Activated naive CD8-positive, alpha-beta T cell (primary cell): Measurements from ENCODE around the gene DMC1.
A peak's percentile ranks its signal among the peaks of the same experiment; 100 is the strongest.

Experiments
- H3K27ac Mint-ChIP-seq: one replicate; pipeline ENCODE4 v1.8.0; 2021; ENCODE audit warnings: mixed read lengths
- H3K27me3 Mint-ChIP-seq: one replicate; pipeline ENCODE4 v1.8.0; 2021; ENCODE audit warnings: mixed read lengths
- H3K36me3 Mint-ChIP-seq: one replicate; pipeline ENCODE4 v1.8.0; 2021; ENCODE audit warnings: mixed read lengths
- H3K4me1 Mint-ChIP-seq: one replicate; pipeline ENCODE4 v1.8.0; 2021; ENCODE audit warnings: low read depth, mixed read lengths
- H3K4me3 Mint-ChIP-seq: one replicate; pipeline ENCODE4 v1.8.0; 2021; ENCODE audit warnings: mild to moderate bottlenecking, mixed read lengths
- H3K9me3 Mint-ChIP-seq: one replicate; pipeline ENCODE4 v1.8.0; 2021; ENCODE audit warnings: low read depth, mixed read lengths

DMC1 gene

GRCh38 chr22:38523479-38523878 lies 46.5 kb downstream of the DMC1 start:
- Mint-ChIP-seq H3K4me3 (no peak overlapping the region), H3K36me3 (no peaks in the 10 kb centered on the region), H3K27ac (no peak overlapping the region), H3K27me3 (peaks cover 1% of the 10 kb centered on the region), H3K9me3 (no peaks in the 10 kb centered on the region), H3K4me1 (no peaks in the 10 kb centered on the region)

- no peaks in the 10 kb centered on the region for H3K36me3 Mint-ChIP-seq
- H3K4me1 Mint-ChIP-seq, result no peaks in the 10 kb centered on the region
- H3K9me3 Mint-ChIP-seq, result no peaks in the 10 kb centered on the region
- peaks cover 1% of the 10 kb centered on the region for H3K27me3 Mint-ChIP-seq
- H3K4me3 Mint-ChIP-seq, result no peak overlapping the region
- H3K27ac Mint-ChIP-seq, result no peak overlapping the region
These were observed 47.0 kb downstream of the DMC1 start for GRCh38 chr22:38523029-38523428.

DNA sequence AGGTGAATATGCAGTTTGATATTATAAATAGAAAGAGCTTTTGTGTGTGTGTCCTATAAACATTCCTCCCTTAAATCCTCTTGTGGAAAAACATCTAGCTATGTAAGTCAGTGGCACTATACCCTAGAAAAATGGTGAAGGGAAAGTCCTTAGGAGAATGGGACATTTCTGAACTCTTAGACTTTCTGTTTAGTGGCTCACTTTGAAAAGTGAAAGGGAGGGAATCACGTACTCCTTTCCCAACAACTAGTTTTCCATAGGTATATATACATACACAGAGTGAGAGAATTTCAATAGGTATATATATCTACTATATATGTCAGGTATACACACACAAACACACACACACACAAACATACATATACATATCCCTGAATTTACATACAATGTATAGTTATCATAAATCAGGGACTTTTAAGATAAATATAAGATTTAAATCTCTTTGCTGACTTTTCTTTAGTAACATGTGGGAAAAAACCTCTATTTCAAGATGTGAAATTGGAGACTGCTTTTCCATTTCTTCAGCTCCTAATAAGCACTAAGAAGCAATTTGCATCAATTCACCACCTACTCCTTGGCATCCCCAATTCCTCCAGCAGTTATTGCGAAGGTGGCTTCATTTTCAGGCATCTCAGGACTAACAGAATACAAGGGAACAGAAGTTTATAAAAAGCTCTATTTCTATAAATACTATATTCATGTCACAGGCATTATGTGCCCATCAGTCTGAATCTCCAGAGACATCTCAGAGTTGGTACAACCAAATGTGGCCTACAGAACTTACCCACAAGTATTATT lies 50.3 kb downstream of the DMC1 start:
- Mint-ChIP-seq H3K27me3 (peaks cover 1% of the 10 kb centered on the region), H3K9me3 (no peaks in the 10 kb centered on the region), H3K27ac (no peak overlapping the region), H3K4me3 (no peak overlapping the region), H3K36me3 (no peaks in the 10 kb centered on the region), H3K4me1 (no peaks in the 10 kb centered on the region)

- Mint-ChIP-seq H3K9me3 (no peaks in the 10 kb centered on the region), H3K36me3 (no peaks in the 10 kb centered on the region), H3K4me1 (no peaks in the 10 kb centered on the region), H3K27me3 (no peaks in the 10 kb centered on the region), H3K4me3 (no peak overlapping the region), H3K27ac (no peak overlapping the region)
These were observed 51.4 kb downstream of the DMC1 start for GRCh38 chr22:38518620-38519019.

DNA sequence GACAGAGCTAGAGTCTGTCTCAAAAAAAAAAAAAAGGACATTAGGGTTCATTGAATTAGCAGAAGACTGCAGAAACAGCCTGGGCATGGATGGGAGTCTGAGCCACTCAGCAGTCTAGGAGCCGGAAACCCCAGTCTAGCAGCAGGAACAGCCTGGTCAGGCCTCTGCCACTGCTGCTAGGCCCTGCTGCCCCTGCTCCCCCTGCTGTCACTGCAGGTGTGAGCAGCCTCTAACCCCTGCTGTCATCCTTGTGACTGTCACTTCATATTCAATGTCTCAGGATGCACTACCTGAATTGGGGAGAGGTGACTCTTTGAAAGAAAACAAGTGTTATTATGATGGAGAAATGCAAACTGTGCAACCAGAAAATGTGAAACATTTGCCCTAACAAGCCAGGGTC lies 56.9 kb downstream of the DMC1 start:
- Mint-ChIP-seq H3K4me1 (peaks cover 11% of the 10 kb centered on the region), H3K27ac (no peak overlapping the region), H3K27me3 (no peaks in the 10 kb centered on the region), H3K4me3 (no peak overlapping the region), H3K36me3 (no peaks in the 10 kb centered on the region), H3K9me3 (no peaks in the 10 kb centered on the region)

- no peak overlapping the region for H3K4me3 Mint-ChIP-seq
- H3K36me3 Mint-ChIP-seq, result no peaks in the 10 kb centered on the region
- H3K27me3 Mint-ChIP-seq, result no peaks in the 10 kb centered on the region
- no peak overlapping the region for H3K27ac Mint-ChIP-seq
- H3K9me3 Mint-ChIP-seq, result no peaks in the 10 kb centered on the region
- peaks cover 17% of the 10 kb centered on the region for H3K4me1 Mint-ChIP-seq
These were observed 59.5 kb downstream of the DMC1 start for GRCh38 chr22:38510416-38510970.

DNA sequence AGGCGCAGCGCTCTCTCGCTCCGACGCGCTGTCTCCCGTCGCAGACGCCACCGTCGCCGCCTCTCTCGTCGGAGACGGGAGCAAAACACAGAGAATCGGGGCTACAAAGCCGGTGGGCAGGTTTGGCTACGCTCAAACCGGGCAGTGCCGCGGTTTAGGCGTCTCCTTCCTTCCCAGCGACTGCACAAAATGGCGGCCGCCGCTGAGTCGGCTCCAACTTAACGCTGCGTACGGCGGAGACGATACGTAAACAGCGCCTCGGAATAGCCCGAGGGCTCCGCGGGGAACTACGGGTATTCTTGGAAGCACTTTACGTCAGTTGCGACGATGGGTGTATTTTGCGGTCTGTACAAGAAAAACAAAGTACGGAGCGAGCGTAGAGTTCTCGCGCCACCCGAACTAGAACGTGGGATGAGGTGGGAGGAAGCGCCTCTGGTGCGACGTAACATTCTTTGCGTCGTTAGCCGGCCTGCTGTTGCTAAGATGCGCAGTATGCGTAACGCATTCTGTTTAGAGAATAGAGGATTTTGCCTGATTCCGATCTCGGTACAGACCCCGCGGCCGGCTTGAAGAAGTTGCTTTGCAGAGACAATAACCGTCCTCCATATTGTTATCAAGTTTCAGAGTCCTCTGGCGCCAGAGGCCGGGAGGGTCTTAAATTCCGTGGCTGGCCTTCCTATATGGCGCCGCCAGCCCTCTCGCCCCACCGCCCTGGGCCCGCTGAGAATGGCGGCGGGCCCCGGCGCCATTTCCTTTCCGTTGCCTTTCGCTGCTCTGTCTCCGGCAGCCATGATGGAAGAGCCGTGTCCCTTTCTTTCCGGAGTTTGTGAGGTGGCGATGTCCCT lies 63.6 kb downstream of the DMC1 start, which contains the start of gene DDX17:
Gene DDX17 (minus strand): TSS at position 194 of the 845 bp plus-strand sequence.
- peaks cover 42% of the 10 kb centered on the region for H3K4me1 Mint-ChIP-seq
- H3K27ac Mint-ChIP-seq, result peak within 1 kb of the TSS; percentile 100
- peak within 1 kb of the TSS; percentile 97 for H3K4me3 Mint-ChIP-seq
- peaks cover 21% of the 10 kb centered on the region for H3K36me3 Mint-ChIP-seq
- no peaks in the 10 kb centered on the region for H3K27me3 Mint-ChIP-seq
- H3K9me3 Mint-ChIP-seq, result no peaks in the 10 kb centered on the region

- H3K27ac Mint-ChIP-seq, result peak overlapping the region; percentile 100
- H3K9me3 Mint-ChIP-seq, result no peaks in the 10 kb centered on the region
- peak overlapping the region; percentile 97 for H3K4me3 Mint-ChIP-seq
- H3K36me3 Mint-ChIP-seq, result peaks cover 21% of the 10 kb centered on the region
- H3K27me3 Mint-ChIP-seq, result no peaks in the 10 kb centered on the region
- peaks cover 47% of the 10 kb centered on the region for H3K4me1 Mint-ChIP-seq
These were observed 64.4 kb downstream of the DMC1 start for GRCh38 chr22:38505541-38506117.

- Mint-ChIP-seq H3K4me3 (peak overlapping the region; percentile 97), H3K9me3 (no peaks in the 10 kb centered on the region), H3K36me3 (peaks cover 21% of the 10 kb centered on the region), H3K4me1 (peaks cover 50% of the 10 kb centered on the region), H3K27ac (peak overlapping the region; percentile 98), H3K27me3 (no peaks in the 10 kb centered on the region)
These were observed 65.0 kb downstream of the DMC1 start for GRCh38 chr22:38504731-38505540.

GRCh38 chr22:38503021-38503420 lies 67.0 kb downstream of the DMC1 start:
- peaks cover 21% of the 10 kb centered on the region for H3K36me3 Mint-ChIP-seq
- H3K9me3 Mint-ChIP-seq, result no peaks in the 10 kb centered on the region
- peak overlapping the region; percentile 97 for H3K4me3 Mint-ChIP-seq
- H3K27ac Mint-ChIP-seq, result peak overlapping the region; percentile 98
- H3K27me3 Mint-ChIP-seq, result no peaks in the 10 kb centered on the region
- peaks cover 59% of the 10 kb centered on the region for H3K4me1 Mint-ChIP-seq

GRCh38 chr22:38501797-38502672 lies 67.9 kb downstream of the DMC1 start:
- Mint-ChIP-seq H3K9me3 (no peaks in the 10 kb centered on the region), H3K4me3 (peak overlapping the region; percentile 97), H3K4me1 (peaks cover 63% of the 10 kb centered on the region), H3K27me3 (no peaks in the 10 kb centered on the region), H3K27ac (peak overlapping the region; percentile 98), H3K36me3 (peaks cover 21% of the 10 kb centered on the region)

- Mint-ChIP-seq H3K4me1 (peaks cover 69% of the 10 kb centered on the region), H3K27ac (peak overlapping the region; percentile 61), H3K4me3 (peak overlapping the region; percentile 46)
These were observed 72.1 kb downstream of the DMC1 start for GRCh38 chr22:38497869-38498268.

DNA sequence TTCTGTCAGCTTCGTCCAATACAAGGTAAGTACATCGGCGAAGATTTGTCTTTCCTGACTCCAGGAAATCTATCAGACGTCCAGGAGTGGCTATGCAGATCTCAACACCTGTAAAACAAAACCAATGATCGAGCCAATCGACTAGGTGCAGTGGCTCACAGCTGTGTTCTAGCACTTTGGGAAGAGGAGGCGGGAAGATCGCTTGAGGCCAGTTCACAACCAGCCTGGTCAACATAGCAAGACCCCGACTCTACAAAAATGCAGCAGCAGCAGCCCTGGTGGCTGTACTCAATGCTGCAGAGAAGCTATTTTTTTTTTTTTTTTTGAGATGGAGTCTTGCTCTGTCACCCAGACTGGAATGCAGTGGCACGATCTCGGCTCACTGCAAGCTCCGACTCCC lies 75.0 kb downstream of the DMC1 start:
- Mint-ChIP-seq H3K9me3 (no peaks in the 10 kb centered on the region), H3K4me1 (peaks cover 64% of the 10 kb centered on the region), H3K27ac (peak overlapping the region; percentile 68), H3K4me3 (no peak overlapping the region), H3K27me3 (no peaks in the 10 kb centered on the region), H3K36me3 (peaks cover 11% of the 10 kb centered on the region)

More at GRCh38 chr22:38497869-38498268, 72.1 kb downstream of the DMC1 start:
- Mint-ChIP-seq H3K36me3 (peaks cover 14% of the 10 kb centered on the region), H3K9me3 (no peaks in the 10 kb centered on the region), H3K27me3 (no peaks in the 10 kb centered on the region)
